ENCODE results near the gene MAPKBP1. TPM values are rescaled to one million over a fixed set of nuclear protein-coding genes. Genes with fewer than 3 reads are reported as not detected.

Gene MAPKBP1
- total RNA-seq, 1 donor from 2014 or later = 21.2 TPM

GRCh38 chr15:41847981-41848380 is 73.7 kb downstream of the MAPKBP1 start:
- no peak for DNase-seq (ENCODE audit: low spot score)

- no peak for DNase-seq (ENCODE audit: low spot score)
These were observed 74.3 kb downstream of the MAPKBP1 start for GRCh38 chr15:41848631-41849030.

- DNase-seq (ENCODE audit: low spot score) = no peak
These were observed 74.9 kb downstream of the MAPKBP1 start for GRCh38 chr15:41849204-41849603.

- no peak for DNase-seq (ENCODE audit: low spot score)
These were observed 75.6 kb downstream of the MAPKBP1 start for GRCh38 chr15:41849861-41850260.

- DNase-seq (ENCODE audit: low spot score) = no peak
These were observed 76.3 kb downstream of the MAPKBP1 start for GRCh38 chr15:41850482-41851166.

- no peak for DNase-seq (ENCODE audit: low spot score)
These were observed 76.9 kb downstream of the MAPKBP1 start for GRCh38 chr15:41851167-41851523.

- DNase-seq (ENCODE audit: low spot score) = no peak
These were observed 77.6 kb downstream of the MAPKBP1 start for GRCh38 chr15:41851755-41852370.

GRCh38 chr15:41852736-41853590 is 78.7 kb downstream of the MAPKBP1 start:
- no peak for DNase-seq (ENCODE audit: low spot score)

- DNase-seq (ENCODE audit: low spot score) = no peak
These were observed 79.5 kb downstream of the MAPKBP1 start for GRCh38 chr15:41853831-41854230.

GRCh38 chr15:41854443-41854842 is 80.2 kb downstream of the MAPKBP1 start:
- no peak for DNase-seq (ENCODE audit: low spot score)

- DNase-seq (ENCODE audit: low spot score) = no peak
These were observed 81.1 kb downstream of the MAPKBP1 start for GRCh38 chr15:41855261-41855961.

GRCh38 chr15:41856262-41856661 is 82.0 kb downstream of the MAPKBP1 start:
- no peak for DNase-seq (ENCODE audit: low spot score)

- no peak for DNase-seq (ENCODE audit: low spot score)
These were observed 82.4 kb downstream of the MAPKBP1 start for GRCh38 chr15:41856716-41857115.

GRCh38 chr15:41857316-41857715 is 83.0 kb downstream of the MAPKBP1 start:
- DNase-seq (ENCODE audit: low spot score) = no peak

GRCh38 chr15:41858756-41859155 is 84.5 kb downstream of the MAPKBP1 start:
- no peak for DNase-seq (ENCODE audit: low spot score)

- no peak for DNase-seq (ENCODE audit: low spot score)
These were observed 86.0 kb downstream of the MAPKBP1 start for GRCh38 chr15:41860049-41860828.

- no peak for DNase-seq (ENCODE audit: low spot score)
These were observed 87.6 kb downstream of the MAPKBP1 start for GRCh38 chr15:41861736-41862356.

GRCh38 chr15:41862515-41863116 is 88.3 kb downstream of the MAPKBP1 start:
- no peak for DNase-seq (ENCODE audit: low spot score)

- no peak for DNase-seq (ENCODE audit: low spot score)
These were observed 91.3 kb downstream of the MAPKBP1 start for GRCh38 chr15:41865490-41866055.
